HEK293 (cell line): Measurements from ENCODE around the gene TBX1.

Source experiments
- CTCF ChIA-PET: fragments of 350-600 bp; formaldehyde crosslinking; extraction: SDS; loops from one replicate; lab custom pipeline; 2021; ENCODE audit warnings: antibody characterized with exemption; lab: Yijun Ruan, JAX
- POLR2A ChIA-PET: fragments of 300-600 bp; formaldehyde crosslinking; extraction: SDS; loops from one replicate; lab custom pipeline; 2020; ENCODE audit warnings: antibody characterized with exemption, inconsistent platforms; lab: Yijun Ruan, JAX
- H3K27ac ChIP-seq: fragments of 200-500 bp; sonication (Bioruptor generic); 2 replicates; pipeline ENCODE4 v1.5.1; 2014; ENCODE audit warnings: low read depth, low read length, control low read depth, inconsistent platforms; ENCODE audit errors: extremely low read depth
- H3K36me3 ChIP-seq, 2 experiments: fragments of 200-500 bp in 1 of 2; sonication (Bioruptor generic) in 1 of 2; 1 replicate in 1 of 2; 2 replicates in 1 of 2; pipeline ENCODE4 v1.5.1; 2014 to 2017; ENCODE audit warnings: inconsistent platforms in 2 of 2, low read length in 2 of 2; ENCODE audit not compliant: control insufficient read depth in 2 of 2, insufficient read depth in 1 of 2
- H3K4me1 ChIP-seq: fragments of 200-500 bp; sonication (Bioruptor generic); 2 replicates; pipeline ENCODE4 v1.5.1; 2014; ENCODE audit warnings: mild to moderate bottlenecking, low read length, inconsistent platforms; ENCODE audit not compliant: control insufficient read depth, insufficient read depth
- H3K4me3 ChIP-seq: 2 replicates; pipeline ENCODE4 v1.5.1; 2011; ENCODE audit warnings: low read depth, mild to moderate bottlenecking, control low read depth, low read length, moderate library complexity
- H3K9me3 ChIP-seq: fragments of 200-500 bp; sonication (Bioruptor generic); 2 replicates; pipeline ENCODE4 v1.5.1; 2014; ENCODE audit warnings: low read depth, low read length, inconsistent platforms; ENCODE audit not compliant: control insufficient read depth, insufficient read depth
- GLIS2 ChIP-seq: fragments of 450-650 bp; formaldehyde crosslinking; IDR thresholded peaks from 2 replicates; pipeline ENCODE4 v1.5.1; 2016; ENCODE audit warnings: missing biosample characterization, missing genetic modification characterization
- KLF8 ChIP-seq: fragments of 450-650 bp; formaldehyde crosslinking; IDR thresholded peaks from 2 replicates; pipeline ENCODE4 v1.5.1; 2016; ENCODE audit warnings: missing biosample characterization, missing genetic modification characterization
- KLF9 ChIP-seq: fragments of 450-650 bp; formaldehyde crosslinking; IDR thresholded peaks from 2 replicates; pipeline ENCODE4 v1.5.1; 2016; ENCODE audit warnings: missing biosample characterization, missing genetic modification characterization, low read depth
- OVOL3 ChIP-seq: fragments of 450-650 bp; formaldehyde crosslinking; IDR thresholded peaks from 2 replicates; pipeline ENCODE4 v1.5.1; 2016; ENCODE audit warnings: missing biosample characterization, missing genetic modification characterization
- SCRT2 ChIP-seq: fragments of 450-650 bp; formaldehyde crosslinking; IDR thresholded peaks from 2 replicates; pipeline ENCODE4 v1.5.1; 2016; ENCODE audit warnings: missing biosample characterization, missing genetic modification characterization
- ZBTB8A ChIP-seq: fragments of 450-650 bp; formaldehyde crosslinking; IDR thresholded peaks from 2 replicates; pipeline ENCODE4 v1.5.1; 2016; ENCODE audit warnings: missing biosample characterization, missing genetic modification characterization
- ZFP41 ChIP-seq: fragments of 450-650 bp; formaldehyde crosslinking; IDR thresholded peaks from 2 replicates; pipeline ENCODE4 v1.5.1; 2016; ENCODE audit warnings: missing biosample characterization, missing genetic modification characterization, borderline replicate concordance
- ZFP69B ChIP-seq: fragments of 450-650 bp; formaldehyde crosslinking; IDR thresholded peaks from 2 replicates; pipeline ENCODE4 v1.5.1; 2016; ENCODE audit warnings: missing biosample characterization, missing genetic modification characterization
- ZNF174 ChIP-seq: fragments of 450-650 bp; formaldehyde crosslinking; IDR thresholded peaks from 2 replicates; pipeline ENCODE4 v1.5.0; 2017; ENCODE audit warnings: missing biosample characterization, mild to moderate bottlenecking, missing genetic modification characterization
- ZNF2 ChIP-seq: fragments of 450-650 bp; formaldehyde crosslinking; IDR thresholded peaks from 2 replicates; pipeline ENCODE4 v1.5.1; 2016; ENCODE audit warnings: missing biosample characterization, missing genetic modification characterization
- ZNF214 ChIP-seq: fragments of 450-650 bp; formaldehyde crosslinking; IDR thresholded peaks from 2 replicates; pipeline ENCODE4 v1.5.1; 2017; ENCODE audit warnings: missing biosample characterization, mild to moderate bottlenecking, missing genetic modification characterization, borderline replicate concordance
- ZNF239 ChIP-seq: fragments of 450-650 bp; formaldehyde crosslinking; IDR thresholded peaks from 2 replicates; pipeline ENCODE4 v1.5.1; 2016; ENCODE audit warnings: missing biosample characterization, missing genetic modification characterization
- ZNF248 ChIP-seq: fragments of 450-650 bp; formaldehyde crosslinking; IDR thresholded peaks from 2 replicates; pipeline ENCODE4 v1.5.1; 2017; ENCODE audit warnings: missing biosample characterization, missing genetic modification characterization
- ZNF335 ChIP-seq: fragments of 450-650 bp; formaldehyde crosslinking; conservative IDR thresholded peaks from 2 replicates; pipeline ENCODE4 v1.5.1; 2016; ENCODE audit warnings: missing biosample characterization, missing genetic modification characterization
- ZNF37A ChIP-seq: fragments of 450-650 bp; IDR thresholded peaks from 2 replicates; pipeline ENCODE4 v1.5.1; 2018; ENCODE audit warnings: missing biosample characterization, missing genetic modification characterization
- ZNF529 ChIP-seq: fragments of 450-650 bp; formaldehyde crosslinking; IDR thresholded peaks from 2 replicates; pipeline ENCODE4 v1.5.1; 2017; ENCODE audit warnings: missing genetic modification characterization, missing biosample characterization; ENCODE audit not compliant: insufficient replicate concordance
- ZNF548 ChIP-seq: fragments of 450-650 bp; formaldehyde crosslinking; IDR thresholded peaks from 2 replicates; pipeline ENCODE4 v1.5.1; 2016; ENCODE audit warnings: missing biosample characterization, missing genetic modification characterization
- ZNF624 ChIP-seq: fragments of 450-650 bp; formaldehyde crosslinking; IDR thresholded peaks from 2 replicates; pipeline ENCODE4 v1.5.1; 2017; ENCODE audit warnings: missing biosample characterization, missing genetic modification characterization
- ZNF629 ChIP-seq: fragments of 450-650 bp; formaldehyde crosslinking; IDR thresholded peaks from 2 replicates; pipeline ENCODE4 v1.5.1; 2017; ENCODE audit warnings: missing biosample characterization, missing genetic modification characterization
- ZNF654 ChIP-seq: fragments of 450-650 bp; formaldehyde crosslinking; IDR thresholded peaks from 2 replicates; pipeline ENCODE4 v1.5.1; 2016; ENCODE audit warnings: low read depth, missing biosample characterization, missing genetic modification characterization
- ZNF792 ChIP-seq: fragments of 450-650 bp; formaldehyde crosslinking; IDR thresholded peaks from 2 replicates; pipeline ENCODE4 v1.5.1; 2016; ENCODE audit warnings: missing biosample characterization, missing genetic modification characterization
- ZXDB ChIP-seq: fragments of 450-650 bp; formaldehyde crosslinking; IDR thresholded peaks from 2 replicates; pipeline ENCODE4 v1.5.1; 2016; ENCODE audit warnings: missing biosample characterization, missing genetic modification characterization
- TF ChIP-seq, protein P1 (sequence below): fragments of 450-650 bp; formaldehyde crosslinking; IDR thresholded peaks from 2 replicates; pipeline ENCODE4 v1.5.1; 2016; ENCODE audit warnings: missing biosample characterization, missing genetic modification characterization, low read depth
- TF ChIP-seq, protein P2 (sequence below): fragments of 450-650 bp; formaldehyde crosslinking; IDR thresholded peaks from 2 replicates; pipeline ENCODE4 v1.5.1; 2016; ENCODE audit warnings: missing biosample characterization, missing genetic modification characterization

The TBX1 gene

DNA sequence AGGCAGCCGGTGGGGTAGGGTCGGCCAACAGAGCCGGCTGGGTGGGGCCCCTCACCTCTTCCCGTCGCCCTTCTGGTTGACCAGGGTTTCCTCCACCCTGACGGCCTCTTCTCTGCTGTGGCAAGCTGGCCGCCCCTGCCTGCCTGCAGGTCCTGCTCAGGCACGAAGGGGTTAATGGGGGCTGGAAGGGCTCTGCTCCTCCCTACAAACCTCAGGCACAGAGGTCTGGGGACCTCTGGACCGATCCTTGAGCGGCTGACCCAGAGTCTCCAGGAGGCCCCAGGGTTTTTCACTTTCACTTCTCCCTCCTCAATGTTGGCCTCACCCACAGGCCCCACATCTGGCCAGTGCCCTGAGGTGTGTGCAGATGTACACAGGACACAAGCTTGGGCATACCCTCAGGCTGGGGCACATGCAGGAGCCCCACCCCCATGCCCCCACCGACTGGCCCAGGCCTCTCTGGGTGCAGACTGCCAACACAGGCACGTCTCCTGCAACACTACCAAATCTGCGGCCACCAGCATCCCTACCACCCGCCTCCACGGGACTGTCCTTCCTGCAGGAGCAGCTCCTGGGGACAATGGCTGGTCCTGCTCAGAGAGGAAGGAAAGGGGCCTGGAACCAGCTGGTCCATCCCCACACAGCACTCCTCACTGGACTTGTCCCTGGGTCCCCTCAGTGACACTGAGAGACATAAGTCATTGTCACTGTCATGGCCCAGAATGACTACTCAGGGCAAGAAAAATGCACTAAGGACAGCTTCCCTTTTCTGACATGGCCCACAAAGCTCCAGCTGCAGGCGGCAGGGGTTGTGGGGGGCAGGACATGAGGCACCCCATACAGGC lies 3.2 kb upstream of the TBX1 start (continued):
- TF ChIP-seq KLF8 (tag by site-specific recombination): no peak
- TF ChIP-seq ZNF335 (tag by site-specific recombination): peak; percentile 16; the same call in 1 of the 2 replicates
- peak; percentile 70 for TF ChIP-seq GLIS2
- TF ChIP-seq ZNF792 (tag by site-specific recombination): no peak

DNA sequence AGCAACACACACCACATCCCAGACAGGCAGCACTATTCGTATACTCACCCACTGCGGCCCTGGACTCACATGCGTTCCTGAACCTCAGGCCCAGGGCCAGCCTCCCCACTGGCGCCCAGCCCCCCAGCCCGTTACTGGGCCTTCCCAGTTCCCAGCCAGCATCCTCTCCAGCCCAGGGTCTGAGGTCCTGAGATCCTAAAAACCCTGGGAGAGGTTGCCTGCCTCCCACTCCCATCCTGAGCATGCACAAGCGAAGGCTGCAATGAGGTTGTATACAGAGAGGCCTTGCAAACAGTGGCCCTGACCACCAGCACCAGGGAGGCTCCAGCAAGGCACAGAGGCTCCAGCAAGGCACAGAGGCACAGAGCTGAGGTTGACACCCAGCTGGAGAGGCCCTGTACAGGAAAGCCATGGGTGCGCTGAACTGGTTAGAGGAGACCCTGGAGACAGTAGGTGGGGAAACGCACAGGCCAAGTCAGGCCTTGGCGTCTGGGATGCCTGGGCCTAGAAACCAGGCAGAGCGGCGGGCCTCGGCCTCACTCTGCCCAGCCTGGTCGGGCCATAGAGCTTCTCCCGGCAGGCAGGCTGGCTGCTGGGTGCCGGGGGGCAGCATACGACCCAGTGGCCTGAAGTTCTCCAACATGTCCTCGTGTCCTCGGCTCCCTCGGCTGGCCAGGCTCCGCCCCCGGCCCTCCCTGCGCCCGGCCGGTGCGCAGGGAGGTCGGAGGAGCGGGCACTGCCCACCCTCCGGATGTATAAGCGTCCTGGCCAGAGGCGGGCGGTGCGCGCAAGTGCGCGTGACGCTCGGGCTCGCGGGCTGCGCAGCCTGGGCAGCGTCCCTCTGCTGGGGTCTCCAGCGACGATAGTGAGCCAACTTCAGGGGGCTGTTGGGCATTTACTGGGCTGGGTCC lies 2.3 kb upstream of the TBX1 start:
- H3K4me3 ChIP-seq: no peak overlapping the region
- no peaks in the 10 kb centered on the region for H3K9me3 ChIP-seq
- POLR2A ChIA-PET: interaction anchor here (0.8 kb wide), 1 partner anchor 96 kb away, joined by 3 read pairs; no protein-coding TSS in a partner anchor
- no peaks in the 10 kb centered on the region for H3K4me1 ChIP-seq
- peak; percentile 20; the same call in 1 of the 2 replicates for TF ChIP-seq ZBTB8A (tag by site-specific recombination)
- TF ChIP-seq OVOL3: no peak
- H3K36me3 ChIP-seq: peaks cover 0 to 12% of the 10 kb centered on the region in 2 experiments; a peak in 1 of 3 replicates
- H3K27ac ChIP-seq: no peak overlapping the region
- CTCF ChIA-PET: interaction anchor here (0.5 to 5.3 kb wide), 5 partner anchors 23 to 152 kb away, joined by 3 to 42 read pairs (median 5); no protein-coding TSS in a partner anchor

DNA sequence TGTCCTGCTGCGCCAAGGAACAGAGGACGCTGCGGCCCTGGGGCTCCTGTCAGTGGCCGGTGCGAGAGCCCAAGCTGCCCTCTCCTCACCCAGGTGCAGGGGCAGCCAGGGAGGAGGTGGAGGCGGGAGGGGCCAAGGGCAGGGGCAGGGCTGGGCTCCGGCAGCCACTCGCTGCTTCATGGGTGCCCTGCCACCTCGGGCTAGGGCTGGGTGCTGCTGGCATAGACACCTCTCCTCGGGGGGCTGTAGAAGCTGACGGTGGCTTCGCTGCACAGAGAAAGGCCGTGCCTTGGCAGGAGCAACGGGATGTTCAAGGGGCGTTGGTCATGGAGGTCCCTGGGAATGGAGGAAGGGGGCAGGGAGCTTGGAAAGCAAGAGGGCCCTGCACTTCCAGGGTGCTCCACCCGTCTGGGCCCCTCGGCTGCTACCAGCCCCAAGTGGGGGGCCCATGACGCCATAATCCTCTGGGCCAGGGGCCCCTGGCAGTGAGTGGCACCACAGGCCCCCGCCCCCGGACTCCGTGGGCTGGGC lies 1.6 kb upstream of the TBX1 start:
- H3K4me3 ChIP-seq: no peak overlapping the region
- POLR2A ChIA-PET: interaction anchor here (0.8 kb wide), 1 partner anchor 95 kb away, joined by 3 read pairs; no protein-coding TSS in a partner anchor
- no peaks in the 10 kb centered on the region for H3K4me1 ChIP-seq
- no peaks in the 10 kb centered on the region for H3K9me3 ChIP-seq
- no peak overlapping the region for H3K27ac ChIP-seq
- H3K36me3 ChIP-seq: peaks cover 0 to 19% of the 10 kb centered on the region in 2 experiments; a peak in 1 of 3 replicates
- CTCF ChIA-PET: interaction anchor here (0.6 kb wide), 1 partner anchor 648 kb away, joined by 4 read pairs; no protein-coding TSS in a partner anchor
- TF ChIP-seq ZXDB (tag by site-specific recombination) (no peak), ZNF174 (no peak), ZNF239 (no peak), ZNF548 (tag by site-specific recombination) (no peak), SCRT2 (no peak), ZNF214 (tag by site-specific recombination) (no peak), ZNF248 (tag by site-specific recombination) (no peak), ZNF654 (tag by site-specific recombination) (no peak), ZNF629 (tag by site-specific recombination) (no peak), KLF9 (tag by site-specific recombination) (no peak), ZNF2 (tag by site-specific recombination) (no peak), ZNF37A (tag by site-specific recombination) (no peak), ZFP69B (no peak), ZNF529 (tag by site-specific recombination) (no peak), ZFP41 (tag by site-specific recombination) (no peak), ZNF624 (tag by site-specific recombination) (no peak)
- TF ChIP-seq, protein P1, sequence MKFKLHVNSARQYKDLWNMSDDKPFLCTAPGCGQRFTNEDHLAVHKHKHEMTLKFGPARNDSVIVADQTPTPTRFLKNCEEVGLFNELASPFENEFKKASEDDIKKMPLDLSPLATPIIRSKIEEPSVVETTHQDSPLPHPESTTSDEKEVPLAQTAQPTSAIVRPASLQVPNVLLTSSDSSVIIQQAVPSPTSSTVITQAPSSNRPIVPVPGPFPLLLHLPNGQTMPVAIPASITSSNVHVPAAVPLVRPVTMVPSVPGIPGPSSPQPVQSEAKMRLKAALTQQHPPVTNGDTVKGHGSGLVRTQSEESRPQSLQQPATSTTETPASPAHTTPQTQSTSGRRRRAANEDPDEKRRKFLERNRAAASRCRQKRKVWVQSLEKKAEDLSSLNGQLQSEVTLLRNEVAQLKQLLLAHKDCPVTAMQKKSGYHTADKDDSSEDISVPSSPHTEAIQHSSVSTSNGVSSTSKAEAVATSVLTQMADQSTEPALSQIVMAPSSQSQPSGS (tag by site-specific recombination): no peak
- TF ChIP-seq, protein P2, sequence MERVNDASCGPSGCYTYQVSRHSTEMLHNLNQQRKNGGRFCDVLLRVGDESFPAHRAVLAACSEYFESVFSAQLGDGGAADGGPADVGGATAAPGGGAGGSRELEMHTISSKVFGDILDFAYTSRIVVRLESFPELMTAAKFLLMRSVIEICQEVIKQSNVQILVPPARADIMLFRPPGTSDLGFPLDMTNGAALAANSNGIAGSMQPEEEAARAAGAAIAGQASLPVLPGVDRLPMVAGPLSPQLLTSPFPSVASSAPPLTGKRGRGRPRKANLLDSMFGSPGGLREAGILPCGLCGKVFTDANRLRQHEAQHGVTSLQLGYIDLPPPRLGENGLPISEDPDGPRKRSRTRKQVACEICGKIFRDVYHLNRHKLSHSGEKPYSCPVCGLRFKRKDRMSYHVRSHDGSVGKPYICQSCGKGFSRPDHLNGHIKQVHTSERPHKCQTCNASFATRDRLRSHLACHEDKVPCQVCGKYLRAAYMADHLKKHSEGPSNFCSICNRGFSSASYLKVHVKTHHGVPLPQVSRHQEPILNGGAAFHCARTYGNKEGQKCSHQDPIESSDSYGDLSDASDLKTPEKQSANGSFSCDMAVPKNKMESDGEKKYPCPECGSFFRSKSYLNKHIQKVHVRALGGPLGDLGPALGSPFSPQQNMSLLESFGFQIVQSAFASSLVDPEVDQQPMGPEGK (tag by site-specific recombination): no peak
